GM21723 (cell line): ENCODE measurements around the gene ANKRD22.
A peak's percentile ranks its signal among the peaks of the same experiment; 100 is the strongest.
"Not testable (repeated sequence)": the region's sequence is repeated elsewhere in the genome, so short reads cannot be mapped to it uniquely, and the experiment has no call there.

ENCODE experiments used
- ATAC-seq: cut with Tn5 transposase; IDR thresholded peaks from one replicate; pipeline ENCODE4 v1.9.1; 2021; ENCODE audit warnings: mild to moderate bottlenecking, moderate library complexity; ENCODE audit not compliant: unreplicated experiment

ANKRD22 gene

GRCh38 chr10:88838766-88839350, 12.8 kb downstream of the ANKRD22 start:
- ATAC-seq: no peak

- not testable (repeated sequence) for ATAC-seq
Observed at GRCh38 chr10:88837632-88838031, 14.0 kb downstream of the ANKRD22 start.

- peak; percentile 22 for ATAC-seq
Observed at GRCh38 chr10:88835910-88836221, 15.8 kb downstream of the ANKRD22 start.

GRCh38 chr10:88835096-88835909, 16.3 kb downstream of the ANKRD22 start:
- ATAC-seq: peak; percentile 78

- ATAC-seq: no peak
Observed at GRCh38 chr10:88833723-88834122, 17.9 kb downstream of the ANKRD22 start.

GRCh38 chr10:88833156-88833555, 18.5 kb downstream of the ANKRD22 start:
- no peak for ATAC-seq

- ATAC-seq: no peak
Observed at GRCh38 chr10:88832376-88832775, 19.3 kb downstream of the ANKRD22 start.

- no peak for ATAC-seq
Observed at GRCh38 chr10:88831709-88832108, 19.9 kb downstream of the ANKRD22 start.

GRCh38 chr10:88830643-88831268, 20.9 kb downstream of the ANKRD22 start:
- no peak for ATAC-seq

- ATAC-seq: no peak
Observed at GRCh38 chr10:88828310-88828709, 23.3 kb downstream of the ANKRD22 start.

GRCh38 chr10:88827671-88828070, 24.0 kb downstream of the ANKRD22 start:
- ATAC-seq: no peak

- no peak for ATAC-seq
Observed at GRCh38 chr10:88826388-88826787, 25.3 kb downstream of the ANKRD22 start.

GRCh38 chr10:88820748-88821401, 30.8 kb downstream of the ANKRD22 start:
- ATAC-seq: no peak

GRCh38 chr10:88819290-88819689, 32.4 kb downstream of the ANKRD22 start:
- ATAC-seq: no peak

GRCh38 chr10:88813200-88813599, 38.4 kb downstream of the ANKRD22 start:
- ATAC-seq: no peak

GRCh38 chr10:88810196-88810961, 41.3 kb downstream of the ANKRD22 start:
- no peak for ATAC-seq

- no peak for ATAC-seq
Observed at GRCh38 chr10:88809621-88810020, 42.0 kb downstream of the ANKRD22 start.

- ATAC-seq: no peak
Observed at GRCh38 chr10:88805924-88806323, 45.7 kb downstream of the ANKRD22 start.

GRCh38 chr10:88805361-88805760, 46.3 kb downstream of the ANKRD22 start:
- ATAC-seq: no peak

GRCh38 chr10:88804083-88804812, 47.4 kb downstream of the ANKRD22 start:
- no peak for ATAC-seq
